Left kidney (tissue), 2 donors: ENCODE measurements around the gene NDST4. TPM values are rescaled to one million over a fixed set of nuclear protein-coding genes. Genes with fewer than 3 reads are reported as not detected.
"Not testable (repeated sequence)": the region's sequence is repeated elsewhere in the genome, so short reads cannot be mapped to it uniquely, and the experiment has no call there.

Experiments
- DNase-seq: peaks from one replicate; pipeline ENCODE4 v3.0.0-alpha.2; 2013
- polyA plus RNA-seq: library from polyadenylated mRNA; unstranded; fragments of 120-200 nt; gene quantifications from one replicate; pipeline ENCODE4 v1.2.1, GENCODE V29; 2013; ENCODE audit not compliant: insufficient read length

Gene NDST4
- polyA plus RNA-seq, 1 donor: 0.75 TPM

GRCh38 chr4:115054836-115055235 is 58.6 kb downstream of the NDST4 start:
- DNase-seq: no peak

- no peak for DNase-seq
Measured at GRCh38 chr4:115053313-115053712, 60.1 kb downstream of the NDST4 start.

GRCh38 chr4:115042496-115042895 is 70.9 kb downstream of the NDST4 start:
- DNase-seq: no peak

- no peak for DNase-seq
Measured at GRCh38 chr4:115030281-115030680, 83.1 kb downstream of the NDST4 start.

- DNase-seq: no peak
Measured at GRCh38 chr4:115028682-115029410, 84.6 kb downstream of the NDST4 start.

GRCh38 chr4:114999880-115000279 is 113.5 kb downstream of the NDST4 start:
- no peak for DNase-seq

- DNase-seq: no peak
Measured at GRCh38 chr4:114998316-114998715, 115.1 kb downstream of the NDST4 start.

- no peak for DNase-seq
Measured at GRCh38 chr4:114997576-114998247, 115.7 kb downstream of the NDST4 start.

- no peak for DNase-seq
Measured at GRCh38 chr4:114986133-114986532, 127.3 kb downstream of the NDST4 start.

GRCh38 chr4:114980932-114981708 is 132.3 kb downstream of the NDST4 start:
- DNase-seq: no peak

GRCh38 chr4:114980399-114980798 is 133.0 kb downstream of the NDST4 start:
- not testable (repeated sequence) for DNase-seq

GRCh38 chr4:114976901-114977300 is 136.5 kb downstream of the NDST4 start:
- no peak for DNase-seq

GRCh38 chr4:114964026-114964425 is 149.4 kb downstream of the NDST4 start:
- no peak for DNase-seq

- DNase-seq: no peak
Measured at GRCh38 chr4:114945616-114946015, 167.8 kb downstream of the NDST4 start.

- DNase-seq: no peak
Measured at GRCh38 chr4:114941503-114941902, 171.9 kb downstream of the NDST4 start.

- no peak for DNase-seq
Measured at GRCh38 chr4:114927881-114928280, 185.5 kb downstream of the NDST4 start.

GRCh38 chr4:114926583-114926982 is 186.8 kb downstream of the NDST4 start:
- no peak for DNase-seq

GRCh38 chr4:114924311-114924710 is 189.1 kb downstream of the NDST4 start:
- DNase-seq: no peak

GRCh38 chr4:114922592-114922933 is 190.9 kb downstream of the NDST4 start:
- DNase-seq: no peak

- DNase-seq: no peak
Measured at GRCh38 chr4:114921790-114922591, 191.4 kb downstream of the NDST4 start.

GRCh38 chr4:114921191-114921590 is 192.2 kb downstream of the NDST4 start:
- no peak for DNase-seq

- no peak for DNase-seq
Measured at GRCh38 chr4:114911111-114911510, 202.3 kb downstream of the NDST4 start.
